ENCODE data around the gene SSH2.
"Not testable (repeated sequence)": the region's sequence is repeated elsewhere in the genome, so short reads cannot be mapped to it uniquely, and the experiment has no call there.

The SSH2 gene

DNA sequence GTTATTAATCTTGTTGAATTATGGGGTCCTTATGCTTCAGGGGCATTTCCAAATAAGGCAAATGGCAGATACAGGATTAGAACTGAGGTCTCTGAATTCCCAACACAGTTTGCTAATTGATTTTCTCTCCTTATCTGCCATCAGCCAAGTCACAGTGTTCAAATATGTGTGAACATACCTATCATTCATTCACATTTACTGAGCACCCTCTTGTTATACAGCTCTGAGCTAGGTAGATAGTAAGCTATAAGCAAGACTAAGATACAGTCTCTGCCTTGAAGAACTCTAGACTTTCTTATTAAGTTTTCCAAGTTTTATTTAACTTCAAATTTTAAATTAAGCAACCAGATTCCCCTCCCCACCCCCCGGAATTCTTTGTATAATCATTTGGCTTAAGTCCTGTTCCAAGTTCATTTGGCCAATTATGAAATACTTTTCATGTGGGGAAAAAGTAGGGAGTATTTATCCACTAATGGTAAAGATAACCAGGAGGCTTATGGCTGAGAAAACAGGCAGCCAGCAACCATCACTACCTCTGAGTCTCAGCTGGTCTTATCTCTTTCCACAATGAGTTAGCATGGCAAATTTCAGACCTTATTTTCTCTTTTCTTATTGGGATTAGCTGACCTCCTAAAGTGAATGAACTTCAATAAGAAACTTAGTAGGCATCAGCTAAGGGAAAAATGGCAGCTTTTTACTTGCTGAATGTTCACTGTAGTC is 275.9 kb downstream of the SSH2 start:
- DNase-seq, result no peak

- no peak for DNase-seq
Measured at GRCh38 chr17:29652976-29653375, 277.1 kb downstream of the SSH2 start.

DNA sequence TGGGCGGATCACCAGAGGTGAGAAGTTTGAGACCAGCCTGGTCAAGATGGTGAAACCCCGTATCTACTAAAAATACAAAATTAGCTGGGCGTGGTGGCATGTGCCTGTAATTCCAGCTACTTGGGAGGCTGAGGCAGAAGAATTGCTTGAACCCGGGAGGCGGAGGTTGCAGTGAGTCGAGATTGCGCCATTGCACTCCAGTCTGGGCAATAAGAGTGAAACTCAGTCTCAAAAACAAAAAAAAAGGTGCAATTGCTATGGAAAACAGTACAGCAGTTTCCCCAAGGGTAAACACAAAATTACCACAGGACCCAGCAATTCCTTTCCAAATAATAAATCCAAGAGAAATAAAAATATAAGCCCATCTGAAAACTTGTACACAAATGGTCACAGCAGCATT is 278.1 kb downstream of the SSH2 start:
- not testable (repeated sequence) for DNase-seq

DNA sequence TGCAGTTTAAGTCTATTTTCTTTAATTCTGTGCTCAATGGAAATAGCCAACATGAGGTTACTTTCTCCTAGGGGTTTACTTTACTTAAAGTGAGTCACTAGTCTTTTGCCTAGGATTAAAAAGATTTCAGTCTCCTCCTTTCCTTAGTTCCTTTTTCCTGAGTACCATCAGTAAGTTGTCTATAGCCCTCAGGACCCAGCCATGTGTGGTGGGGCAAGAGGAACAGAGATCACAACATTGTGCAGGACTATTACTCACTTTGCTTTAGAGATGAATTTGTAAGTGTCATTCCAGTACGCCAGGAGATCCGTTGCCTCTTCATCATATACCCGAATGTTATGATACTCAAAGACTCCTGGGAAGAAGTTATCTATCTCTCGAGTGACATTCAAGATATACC is 279.6 kb downstream of the SSH2 start:
- DNase-seq, result no peak

- DNase-seq, result no peak
Measured at GRCh38 chr17:29649359-29649758, 280.7 kb downstream of the SSH2 start.

- DNase-seq, result no peak
Measured at GRCh38 chr17:29648005-29648404, 282.0 kb downstream of the SSH2 start.

DNA sequence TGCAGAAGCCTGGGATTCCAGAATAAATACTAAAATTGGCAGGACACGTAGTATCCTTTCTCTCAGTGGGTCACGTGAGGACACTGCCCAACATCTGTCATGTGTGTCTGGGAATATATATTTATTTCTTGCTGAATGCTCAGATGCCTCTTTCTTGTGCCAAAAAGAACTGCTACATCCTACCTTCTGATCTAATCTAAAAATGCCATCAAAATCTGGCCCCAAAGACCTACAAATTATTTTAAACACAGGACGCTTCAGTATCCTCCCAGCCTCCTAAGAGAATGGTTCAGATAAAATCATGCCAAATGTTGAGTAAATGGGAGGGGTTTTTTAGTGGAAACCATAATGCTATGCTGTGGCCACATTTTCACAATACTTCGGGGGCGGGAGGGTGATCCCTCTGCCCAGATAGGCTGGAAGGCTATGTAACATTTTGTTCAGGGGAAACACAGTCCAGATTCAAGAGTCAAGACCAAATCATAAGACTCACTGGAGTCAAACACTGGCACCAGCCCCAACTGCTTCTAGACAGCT is 284.4 kb downstream of the SSH2 start:
- DNase-seq, result no peak

- no peak for DNase-seq
Measured at GRCh38 chr17:29643817-29644160, 286.2 kb downstream of the SSH2 start.

GRCh38 chr17:29642171-29642611 is 287.8 kb downstream of the SSH2 start:
- DNase-seq, result no peak

DNA sequence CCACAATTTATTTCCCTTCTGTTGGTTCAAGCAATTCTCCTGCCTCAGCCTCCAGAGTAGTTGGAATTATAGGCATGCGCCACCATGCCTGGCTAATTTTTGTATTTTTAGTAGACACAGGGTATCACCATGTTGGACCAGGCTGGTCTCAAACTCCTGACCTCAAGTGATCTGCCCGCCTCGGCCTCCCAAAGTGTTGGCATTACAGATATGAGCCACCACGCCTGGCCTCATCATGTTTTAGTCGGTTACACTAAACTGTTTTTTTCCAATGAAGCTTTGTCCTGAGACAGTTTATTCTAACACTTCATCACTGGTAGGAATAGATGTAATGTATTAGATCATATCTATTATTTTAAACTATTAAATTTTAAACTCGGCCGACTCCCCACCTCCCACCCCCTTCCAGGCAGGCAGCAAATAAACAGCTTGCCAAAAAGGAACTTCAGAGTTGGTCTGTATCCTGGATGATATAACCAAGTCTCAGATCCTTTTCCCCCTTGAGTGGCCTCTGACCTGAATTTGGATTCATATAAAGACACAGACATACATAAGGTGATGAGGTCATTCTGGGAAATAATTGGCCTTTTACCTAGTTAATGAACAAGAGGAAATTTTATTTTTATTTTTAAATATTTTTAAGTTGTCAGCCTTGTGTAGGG is 288.9 kb downstream of the SSH2 start:
- DNase-seq, result no peak

DNA sequence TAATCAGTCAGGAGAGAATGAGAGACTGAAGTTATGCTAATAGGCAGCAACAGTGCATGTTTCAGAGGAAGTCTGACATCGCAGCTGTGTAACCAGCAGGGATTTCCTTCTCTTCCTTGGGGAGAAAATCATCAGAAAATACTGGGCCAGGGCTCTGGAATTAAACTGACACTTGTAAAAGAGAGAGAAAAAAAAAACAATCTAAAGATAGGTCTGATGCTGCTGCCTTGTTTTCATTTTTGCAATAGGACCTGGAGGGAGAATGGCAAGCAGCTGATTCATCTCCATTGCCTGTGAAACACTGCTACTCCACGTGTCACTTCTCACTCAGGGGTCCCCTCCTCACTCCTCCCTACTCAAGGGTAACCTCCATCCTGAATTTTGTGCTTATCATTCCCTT is 289.6 kb downstream of the SSH2 start:
- no peak for DNase-seq

DNA sequence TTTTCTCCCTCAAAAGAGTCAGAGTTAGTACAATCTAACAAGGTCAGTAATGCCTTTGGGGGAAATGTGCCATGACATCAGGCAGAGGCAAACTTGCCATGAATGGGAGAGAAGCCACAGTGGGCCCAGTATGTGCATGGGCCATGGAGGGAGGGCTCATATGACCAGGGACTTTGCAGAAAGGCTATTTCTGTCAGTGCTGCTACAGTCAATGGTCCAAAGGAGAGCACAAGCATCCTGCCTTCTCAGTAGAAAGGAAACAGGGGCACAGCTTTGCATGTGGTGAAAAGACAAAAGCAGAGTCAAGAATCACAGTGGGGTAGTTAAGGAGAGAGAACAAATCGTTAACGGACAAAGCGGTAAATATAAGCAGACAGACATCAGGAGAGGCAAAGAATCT is 296.1 kb downstream of the SSH2 start:
- DNase-seq, result no peak

GRCh38 chr17:29630630-29631193 is 299.3 kb downstream of the SSH2 start:
- DNase-seq, result no peak

GRCh38 chr17:29629839-29630238 is 300.2 kb downstream of the SSH2 start:
- DNase-seq, result no peak

DNA sequence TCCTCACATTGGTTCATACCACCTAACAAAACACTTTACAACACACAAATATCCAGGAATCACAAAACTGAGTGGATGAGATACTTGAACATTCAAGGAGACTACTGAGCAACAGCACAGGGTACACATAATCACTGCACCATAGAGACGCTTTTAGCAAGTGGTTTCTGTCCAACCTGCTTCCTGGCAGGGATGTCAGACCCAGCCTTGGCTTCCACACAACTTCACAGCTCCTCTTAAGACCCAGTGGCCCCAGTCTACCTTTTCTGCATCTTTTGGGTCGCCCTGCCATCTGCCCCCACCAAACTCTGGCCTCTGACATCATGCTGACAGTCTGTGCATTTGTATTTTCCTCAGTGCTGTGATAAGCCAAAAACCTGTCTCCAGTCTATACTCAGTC is 301.4 kb downstream of the SSH2 start:
- DNase-seq, result no peak

DNA sequence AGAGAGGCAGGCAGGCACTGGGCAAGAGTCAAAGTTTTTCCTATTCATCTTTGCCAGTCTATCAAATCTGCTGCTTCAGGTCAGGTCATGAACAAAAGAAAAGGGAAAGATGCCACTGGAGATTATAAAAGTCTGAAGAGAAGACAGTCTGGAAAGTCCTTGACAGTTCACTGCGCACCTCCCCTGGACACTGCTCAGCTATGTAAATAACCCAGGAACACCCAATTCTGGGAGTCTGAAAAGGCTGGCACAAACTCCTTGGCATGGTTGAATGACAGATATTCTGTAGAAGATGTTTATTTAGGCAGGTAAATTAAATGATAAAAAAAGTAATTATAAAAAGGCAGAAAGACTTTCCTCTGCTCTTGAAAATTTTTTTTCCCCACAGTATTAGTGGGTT is 302.1 kb downstream of the SSH2 start:
- DNase-seq, result no peak

DNA sequence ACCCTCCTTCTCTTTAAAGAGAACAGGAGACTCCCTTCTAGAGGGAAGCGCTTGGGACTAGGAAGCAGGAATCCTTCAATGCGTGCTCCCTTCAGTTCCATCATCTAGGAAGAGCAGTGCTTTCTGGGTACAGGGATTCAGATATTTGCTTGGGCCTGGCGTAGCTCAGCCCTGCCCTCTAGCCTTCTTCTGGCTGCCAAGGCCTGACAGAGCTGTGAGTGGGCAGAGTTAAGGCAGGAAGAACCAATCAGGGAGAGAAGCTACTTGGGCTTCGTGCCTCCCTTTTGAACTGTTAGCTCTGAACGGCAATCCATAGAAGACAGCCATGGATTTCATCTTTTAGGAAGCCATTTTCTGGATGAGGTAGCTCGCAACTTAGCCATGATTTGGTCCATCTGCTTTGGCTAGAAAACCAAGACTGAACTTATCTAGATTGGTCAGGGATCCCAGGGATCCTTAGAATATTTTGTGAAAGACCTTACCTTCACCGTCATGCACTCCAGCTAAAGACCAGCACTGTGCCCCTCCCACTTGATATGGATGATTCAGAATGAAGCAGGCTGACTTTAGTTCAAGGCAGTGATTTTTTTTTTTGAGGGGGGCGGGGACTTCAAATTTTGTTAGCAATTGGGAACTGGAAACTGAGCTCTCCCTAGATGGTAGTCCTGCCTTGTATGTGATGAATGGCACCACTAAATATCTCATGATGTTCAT is 304.8 kb downstream of the SSH2 start:
- no peak for DNase-seq

GRCh38 chr17:29624586-29624985 is 305.4 kb downstream of the SSH2 start:
- DNase-seq, result no peak

DNA sequence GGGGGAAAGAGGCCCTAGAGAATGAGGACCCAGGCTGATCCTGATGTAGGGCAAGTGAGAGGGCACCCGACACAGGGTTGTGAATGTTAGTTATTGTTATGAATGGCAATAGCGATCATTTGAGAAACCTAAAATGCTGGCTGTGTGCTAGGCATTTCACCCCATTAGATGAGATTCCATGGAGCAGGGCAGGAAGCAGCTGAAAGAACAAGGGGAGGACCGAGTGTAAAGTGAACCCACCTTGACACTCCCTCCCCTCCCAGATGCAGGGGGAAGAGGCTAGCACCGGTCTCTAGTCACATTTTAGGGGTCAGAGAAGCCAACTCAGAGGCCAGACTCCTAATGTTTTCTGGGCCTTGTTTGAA is 306.8 kb downstream of the SSH2 start:
- no peak for DNase-seq

DNA sequence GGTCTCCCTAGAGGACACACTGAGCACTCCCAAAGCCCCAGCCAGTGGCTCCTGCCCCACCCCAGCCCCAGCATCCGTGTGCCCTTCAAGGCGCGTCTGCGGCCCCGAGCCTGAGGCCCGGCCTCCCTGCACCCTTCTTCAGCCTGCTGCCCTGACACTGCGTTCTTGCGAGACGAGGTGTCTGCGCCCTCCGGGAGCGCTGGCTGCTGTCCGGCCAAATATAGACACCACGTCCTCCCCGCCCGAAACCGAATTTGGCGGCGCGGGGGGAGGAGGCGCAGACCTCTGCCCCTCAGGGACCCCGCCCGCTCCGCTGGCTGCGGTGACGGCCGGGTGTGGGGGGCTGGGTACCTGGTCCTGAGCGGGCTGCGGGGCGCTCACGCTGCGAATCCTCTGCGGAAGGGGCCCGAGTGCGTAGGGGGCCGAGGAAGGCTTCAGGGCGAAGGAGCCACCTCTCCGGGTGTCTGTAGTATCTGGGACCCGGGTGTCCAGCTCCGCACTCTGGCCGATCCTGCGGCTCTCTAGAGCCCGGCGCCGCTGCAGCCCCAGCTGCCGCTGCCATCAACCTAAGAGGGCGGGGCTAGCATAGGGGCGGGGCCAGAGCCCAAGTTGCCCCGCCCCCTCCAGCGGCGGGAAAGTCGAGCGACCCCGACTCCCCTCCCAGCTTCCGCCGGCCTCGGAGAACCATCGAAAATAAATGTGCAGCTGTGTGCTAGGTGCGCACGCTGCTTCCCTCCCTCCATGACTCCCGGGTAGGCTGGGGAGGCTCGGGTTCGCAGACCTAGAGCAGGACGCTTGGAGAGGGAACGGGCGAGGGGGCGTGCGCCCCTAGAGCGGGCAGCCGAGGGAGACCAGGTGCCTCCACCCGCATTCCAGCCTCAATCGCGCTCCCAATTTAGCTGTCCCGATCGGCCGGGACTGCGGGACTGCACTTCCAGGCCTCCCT is 307.4 kb downstream of the SSH2 start, which contains the start of gene CORO6:
Gene CORO6 (minus strand): TSS at position 576 of the 946 bp plus-strand sequence. CDS start 1,491 bp downstream, outside the sequence.
- peak; percentile 32 to 71 (median 70) for DNase-seq

- no peak for DNase-seq
Measured at GRCh38 chr17:29621751-29622194, 308.3 kb downstream of the SSH2 start.

Data from stimulated activated naive CD4-positive, alpha-beta T cell (primary cell).